NCI-H1436 treated with DMSO at 0.1 percent for 48 hours (cell line): ENCODE data around the gene ZRANB3.
"Not testable (repeated sequence)": the region's sequence is repeated elsewhere in the genome, so short reads cannot be mapped to it uniquely, and the experiment has no call there.

Source experiments
- DNase-seq: peaks from one replicate; lab custom pipeline; 2025; lab: John Stamatoyannopoulos, UW

ZRANB3 gene

DNA sequence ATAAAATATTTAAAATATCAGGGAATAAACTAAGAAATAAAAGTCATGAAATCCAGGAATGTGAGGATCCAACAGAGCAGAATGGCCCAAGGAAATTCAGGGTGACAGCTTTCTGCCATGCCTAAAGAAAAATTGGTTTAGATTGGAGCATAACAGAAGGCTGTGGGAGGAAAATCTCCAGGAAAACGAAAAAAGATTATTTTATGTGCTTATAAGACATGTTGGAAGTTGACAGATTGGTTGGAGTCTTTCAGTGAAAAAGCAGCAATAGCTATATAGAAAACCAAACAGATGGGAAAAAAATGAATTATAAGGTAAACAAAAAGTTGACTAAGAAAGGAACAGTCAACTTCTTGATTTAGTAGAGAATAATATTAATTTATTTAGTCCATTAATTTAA lies 203.9 kb downstream of the ZRANB3 start:
- DNase-seq: no peak

- DNase-seq: no peak
Observed at GRCh38 chr2:135320465-135321355, 210.3 kb downstream of the ZRANB3 start.

DNA sequence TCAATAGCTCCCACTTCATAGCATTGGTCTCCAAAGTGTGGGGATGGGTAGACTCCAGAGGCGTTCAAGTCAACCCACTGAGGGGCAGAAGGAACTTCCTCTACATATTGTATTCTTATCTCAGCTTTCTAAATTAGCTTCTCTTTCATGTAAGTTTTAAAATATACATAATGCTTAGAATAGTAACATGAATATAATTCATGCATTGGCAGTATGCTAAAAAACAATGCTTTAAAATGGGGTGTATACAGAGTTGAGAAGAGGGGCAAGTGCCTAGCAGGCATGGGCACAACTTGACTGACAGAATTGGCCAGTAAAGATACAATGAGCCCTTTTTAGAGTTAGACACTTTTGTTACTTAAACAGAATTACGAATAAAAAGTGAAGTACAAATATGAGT lies 212.2 kb downstream of the ZRANB3 start:
- DNase-seq: no peak

GRCh38 chr2:135317375-135317774 lies 213.6 kb downstream of the ZRANB3 start:
- no peak for DNase-seq

GRCh38 chr2:135311962-135312361 lies 219.1 kb downstream of the ZRANB3 start:
- no peak for DNase-seq

DNA sequence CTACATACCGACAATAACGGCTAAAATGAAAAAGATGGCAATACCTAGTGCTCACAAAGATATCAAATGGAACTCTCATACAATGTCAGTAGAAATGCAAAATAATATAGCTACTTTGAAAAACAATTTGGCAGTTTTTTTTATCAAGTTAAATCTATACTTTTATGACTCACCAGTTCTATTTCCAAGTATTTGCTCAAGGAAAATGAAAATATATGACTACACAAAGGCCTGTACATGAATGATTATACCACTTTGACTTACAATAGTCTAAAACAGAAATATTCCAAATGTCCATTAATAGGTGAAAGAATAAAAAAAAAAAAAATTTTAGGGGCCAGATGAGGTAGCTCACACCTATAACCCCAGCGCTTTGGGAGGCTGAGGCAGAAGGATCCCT lies 219.8 kb downstream of the ZRANB3 start:
- no peak for DNase-seq

GRCh38 chr2:135304694-135305093 lies 226.3 kb downstream of the ZRANB3 start:
- DNase-seq: no peak

DNA sequence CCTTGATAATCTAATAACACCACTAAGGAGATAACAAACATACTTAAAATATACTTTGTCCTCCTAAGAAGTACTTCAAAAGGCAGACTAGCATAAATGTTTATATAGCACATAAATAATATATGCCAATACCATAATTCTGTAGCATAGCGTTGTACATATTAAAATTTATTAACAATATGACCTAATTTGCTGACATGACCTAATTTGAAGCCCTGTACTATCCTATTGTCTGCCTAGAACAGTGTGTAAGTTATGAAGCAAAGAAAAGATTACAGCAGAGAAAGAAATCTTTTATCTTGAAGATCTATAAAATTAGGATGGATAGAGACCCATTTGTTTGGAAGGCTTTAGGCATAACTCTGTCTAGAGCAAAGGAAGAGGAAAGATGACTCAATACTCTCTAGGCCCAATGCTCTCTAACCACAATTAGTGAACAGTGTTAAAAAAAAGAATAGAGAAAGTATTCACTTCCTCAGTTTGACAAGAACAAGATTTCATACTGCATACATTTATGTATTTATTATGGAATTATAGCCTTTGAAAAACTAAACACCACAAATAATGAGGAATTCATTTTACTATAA lies 231.3 kb downstream of the ZRANB3 start:
- DNase-seq: no peak

- no peak for DNase-seq
Observed at GRCh38 chr2:135299165-135299564, 231.9 kb downstream of the ZRANB3 start.

- not testable (repeated sequence) for DNase-seq
Observed at GRCh38 chr2:135287121-135287520, 243.9 kb downstream of the ZRANB3 start.

DNA sequence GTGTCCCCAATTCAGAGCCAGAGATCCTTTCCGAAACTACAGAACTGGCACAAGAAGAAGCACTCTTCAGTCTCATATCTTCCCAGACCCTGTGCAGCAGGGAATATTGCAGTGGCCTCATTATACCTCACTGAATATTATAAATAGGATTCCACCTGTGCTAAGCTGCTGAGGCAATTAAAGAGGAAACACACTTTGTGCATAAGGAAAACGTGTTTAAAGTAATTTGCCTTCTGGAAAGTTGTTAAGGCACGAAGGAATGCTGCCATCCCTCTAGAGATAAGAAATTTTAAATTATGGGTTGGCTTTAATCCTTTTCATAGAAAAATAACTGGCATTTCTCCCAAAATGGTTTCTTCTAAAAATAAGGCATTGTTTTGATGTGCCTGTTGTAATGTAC lies 245.6 kb downstream of the ZRANB3 start:
- DNase-seq: no peak

- no peak for DNase-seq
Observed at GRCh38 chr2:135281379-135281778, 249.6 kb downstream of the ZRANB3 start.

DNA sequence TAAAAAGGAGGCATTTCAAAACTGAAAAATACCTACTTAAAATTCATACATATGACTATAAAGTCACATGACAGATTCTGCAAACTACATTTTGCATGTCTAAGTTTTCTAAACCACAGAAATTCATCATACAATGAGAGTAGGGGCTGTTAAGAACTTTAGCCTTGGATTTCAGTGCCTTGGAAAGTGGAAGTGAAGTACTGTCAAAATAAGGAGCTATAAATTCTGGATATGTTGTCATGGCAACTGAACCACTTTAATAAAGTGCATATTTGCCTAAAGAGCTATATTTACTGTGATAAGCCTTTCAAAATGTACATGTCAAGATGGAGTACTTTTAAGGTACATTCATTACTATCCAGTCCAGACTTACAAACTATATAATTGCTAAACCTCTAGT lies 251.8 kb downstream of the ZRANB3 start:
- DNase-seq: no peak

- no peak for DNase-seq
Observed at GRCh38 chr2:135276525-135276924, 254.5 kb downstream of the ZRANB3 start.

DNA sequence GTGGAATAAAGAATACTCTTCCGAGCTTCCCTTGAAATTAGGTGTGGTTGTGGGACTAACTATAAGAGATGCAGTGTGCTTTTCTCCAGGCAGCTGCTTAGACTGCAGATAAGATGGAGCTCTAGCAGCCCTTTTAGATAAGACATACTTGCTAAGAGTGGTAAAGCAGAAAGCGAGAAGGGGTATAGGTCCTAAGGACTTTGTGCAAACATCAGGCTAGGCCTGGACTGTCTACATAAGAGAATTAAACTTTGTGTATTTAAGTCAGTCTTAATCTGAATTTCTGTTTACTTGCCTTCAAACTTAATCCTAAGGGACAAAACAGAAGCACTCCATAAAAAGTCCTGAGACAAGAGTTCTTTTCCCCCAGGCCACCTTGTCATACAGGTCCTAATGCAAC lies 260.0 kb downstream of the ZRANB3 start:
- no peak for DNase-seq

DNA sequence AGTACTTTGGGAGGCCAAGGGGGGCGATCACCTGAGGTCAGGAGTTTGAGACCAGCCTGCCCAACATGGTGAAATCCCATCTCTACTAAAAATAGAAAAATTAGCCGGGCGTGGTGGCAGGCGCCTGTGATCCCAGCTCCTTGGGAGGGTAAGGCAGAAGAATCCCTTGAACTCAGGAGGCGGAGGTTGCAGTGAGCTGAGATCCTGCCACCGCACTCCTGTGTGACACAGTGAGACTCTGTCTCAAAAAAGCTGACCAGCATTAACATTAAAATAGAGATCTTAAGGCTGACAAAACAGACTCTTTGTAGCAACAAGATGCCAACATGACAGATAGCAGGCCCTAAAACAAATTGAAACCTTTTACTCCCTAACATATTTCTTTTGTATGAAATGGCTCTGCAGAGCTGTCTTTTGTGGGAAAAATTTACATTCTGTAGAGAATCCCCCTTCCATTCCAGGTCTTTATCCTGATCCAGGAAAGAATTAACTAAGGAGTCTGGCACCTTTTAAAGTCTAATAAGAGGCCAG lies 265.0 kb downstream of the ZRANB3 start:
- DNase-seq: no peak

GRCh38 chr2:135259123-135259522 lies 271.9 kb downstream of the ZRANB3 start:
- DNase-seq: no peak

GRCh38 chr2:135258193-135258592 lies 272.8 kb downstream of the ZRANB3 start:
- no peak for DNase-seq

DNA sequence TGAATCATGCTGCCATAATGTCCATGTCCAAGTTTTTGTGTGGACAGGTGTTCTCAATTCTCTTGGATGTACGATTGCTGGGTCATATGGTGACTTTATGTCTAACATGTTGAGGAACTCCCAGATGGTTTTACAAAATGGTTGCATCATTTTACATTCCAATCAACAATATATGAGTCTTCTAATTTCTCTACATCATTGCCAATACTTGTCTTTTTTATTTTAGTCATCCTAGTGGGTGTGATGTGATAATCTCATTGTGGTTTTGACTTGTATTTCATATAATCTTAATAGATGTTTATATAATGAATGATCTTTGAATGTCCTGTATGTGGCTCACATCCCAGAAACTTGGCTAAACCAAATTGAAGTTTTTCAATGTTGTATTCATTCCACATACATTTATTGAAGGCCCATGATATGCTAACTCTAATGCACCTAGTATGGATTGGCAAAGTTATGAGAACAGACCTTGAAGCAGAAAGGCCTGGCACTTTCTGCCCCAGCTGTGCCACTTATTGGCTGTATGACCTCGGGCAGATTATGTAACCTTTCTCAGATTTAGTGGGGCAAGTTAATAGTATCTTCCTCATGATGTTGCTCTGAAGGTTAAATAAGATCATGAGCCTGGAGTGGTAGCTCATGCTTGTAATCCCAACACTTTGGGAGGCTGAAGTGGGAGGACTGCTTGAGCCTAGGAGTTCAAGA lies 273.5 kb downstream of the ZRANB3 start:
- DNase-seq: no peak

GRCh38 chr2:135256531-135257260 lies 274.3 kb downstream of the ZRANB3 start:
- DNase-seq: no peak

GRCh38 chr2:135255208-135255607 lies 275.8 kb downstream of the ZRANB3 start:
- DNase-seq: no peak
